ENCODE data around the gene TP53I11.

GRCh38 chr11:44986315-44986714, 35.6 kb upstream of the TP53I11 start:
- TF ChIP-seq CTCF (IDR thresholded peaks at IDR 0.05; ENCODE audit: extremely low read depth in 1 of 2, insufficient read depth in 1 of 2, low read depth in 1 of 2, low read length in 2 of 2) = no peak
- no peak for TF ChIP-seq FOS (IDR thresholded peaks at IDR 0.05; ENCODE audit: borderline replicate concordance, insufficient read depth, low read length)
- TF ChIP-seq POLR2AphosphoS5 (IDR thresholded peaks at IDR 0.05; ENCODE audit: insufficient read depth, low read depth, low read length) = no peak
- TF ChIP-seq MAX (IDR thresholded peaks at IDR 0.05; ENCODE audit: insufficient read depth, insufficient read length) = no peak
- no peak for TF ChIP-seq EZH2 (IDR thresholded peaks at IDR 0.05; ENCODE audit: borderline replicate concordance, low read depth, low read length, severe bottlenecking)

Measured in endothelial cell of umbilical vein (primary cell).